GM21447 (cell line): ENCODE measurements around the gene PSAP.

Experiments
- ATAC-seq: cut with Tn5 transposase; IDR thresholded peaks from one replicate; pipeline ENCODE4 v1.9.1; 2021; ENCODE audit not compliant: unreplicated experiment

PSAP gene

DNA sequence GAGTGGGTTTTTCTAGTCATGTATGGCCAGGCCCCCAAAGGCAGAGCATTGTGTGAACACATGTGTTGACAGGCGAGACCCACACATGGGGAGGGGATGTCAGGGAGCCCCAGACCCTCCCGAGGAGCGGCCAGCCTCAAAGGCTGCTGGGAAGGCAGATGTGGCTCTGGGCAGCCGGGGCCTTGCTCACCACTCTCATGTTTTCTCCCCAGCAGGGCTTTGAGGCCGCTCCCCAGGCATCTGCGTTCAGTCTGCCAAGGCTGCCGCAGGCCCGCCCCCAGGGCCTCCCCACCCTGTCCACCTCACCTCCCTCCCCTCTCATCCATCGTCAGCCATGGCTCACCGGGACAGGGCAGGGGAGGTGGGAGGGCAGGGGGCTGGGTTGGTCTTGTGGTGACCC lies 61.2 kb downstream of the PSAP start:
- ATAC-seq: no peak

DNA sequence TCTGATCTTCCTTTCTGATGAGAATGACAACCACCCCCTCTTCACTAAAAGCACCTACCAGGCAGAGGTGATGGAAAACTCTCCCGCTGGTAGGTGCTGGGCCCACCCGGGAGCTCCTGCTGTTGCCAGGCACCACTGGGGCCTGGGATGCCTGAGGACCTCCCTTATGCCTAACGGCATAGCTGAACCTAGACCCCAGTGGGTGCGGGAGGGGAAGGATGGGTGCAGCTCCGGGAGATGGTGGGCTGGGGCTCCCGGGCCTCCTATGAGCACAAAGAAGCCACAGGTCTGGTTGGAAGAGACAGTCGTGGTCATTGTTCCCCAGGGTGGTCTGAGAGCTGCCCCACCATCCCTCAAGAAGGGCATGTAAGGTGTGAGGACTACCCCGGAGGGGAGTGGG lies 62.1 kb downstream of the PSAP start:
- ATAC-seq: no peak

DNA sequence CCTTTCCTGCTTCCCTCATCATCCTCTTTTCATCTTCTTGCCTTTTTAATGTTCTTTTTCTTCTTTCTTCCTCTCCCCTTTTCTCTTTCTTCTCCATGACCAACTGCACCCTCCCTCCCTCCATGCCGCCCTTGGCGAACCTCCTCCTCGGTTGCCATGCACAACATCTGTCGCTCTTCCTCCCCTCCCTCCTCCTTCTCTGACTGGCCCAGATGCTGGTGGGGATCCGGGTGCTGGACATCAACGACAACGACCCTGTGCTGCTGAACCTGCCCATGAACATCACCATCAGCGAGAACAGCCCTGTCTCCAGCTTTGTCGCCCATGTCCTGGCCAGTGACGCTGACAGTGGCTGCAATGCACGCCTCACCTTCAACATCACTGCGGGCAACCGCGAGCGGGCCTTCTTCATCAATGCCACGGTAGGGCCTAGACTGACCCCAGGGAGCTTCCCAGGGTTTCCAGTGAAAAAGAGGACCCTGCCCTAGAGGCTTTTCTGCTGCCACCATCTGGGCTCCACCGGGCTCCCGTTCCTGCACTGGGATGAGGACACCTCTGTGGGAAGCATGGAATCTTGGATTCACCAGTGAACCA lies 66.3 kb downstream of the PSAP start:
- no peak for ATAC-seq

DNA sequence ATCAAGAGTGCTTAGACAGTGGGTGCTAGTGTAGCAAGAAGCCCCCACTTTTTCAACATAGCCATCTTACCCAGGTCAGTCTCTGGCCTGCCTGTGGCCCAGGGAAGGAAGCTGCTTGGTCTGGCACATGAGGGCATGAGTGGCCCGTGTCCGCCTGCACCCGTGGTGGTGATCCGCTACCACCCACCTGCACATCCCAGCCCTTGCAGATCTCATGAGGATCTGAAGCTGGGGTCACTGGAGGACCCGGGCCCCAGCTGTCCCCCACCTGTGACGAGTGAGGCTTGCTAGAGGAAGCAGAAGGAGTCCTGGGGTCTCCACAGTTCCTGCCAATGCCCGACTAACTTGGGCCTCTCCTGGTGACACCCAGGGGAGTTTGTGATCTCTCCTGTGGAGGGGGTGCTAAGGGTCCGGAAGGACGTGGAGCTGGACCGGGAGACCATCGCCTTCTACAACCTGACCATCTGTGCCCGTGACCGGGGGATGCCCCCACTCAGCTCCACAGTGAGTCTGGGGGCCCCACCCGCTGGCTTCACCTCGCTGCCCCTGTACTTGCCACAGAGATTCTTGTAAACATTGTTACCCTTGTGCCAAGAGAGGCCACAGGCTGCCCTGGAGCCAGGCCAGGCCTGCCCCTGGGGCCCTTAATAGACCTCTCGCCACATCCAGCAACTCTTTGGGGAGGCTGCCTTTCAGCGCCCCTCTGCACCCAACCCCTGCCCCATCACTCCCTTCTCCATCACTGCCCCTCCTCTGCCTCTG lies 67.0 kb downstream of the PSAP start:
- ATAC-seq: no peak

DNA sequence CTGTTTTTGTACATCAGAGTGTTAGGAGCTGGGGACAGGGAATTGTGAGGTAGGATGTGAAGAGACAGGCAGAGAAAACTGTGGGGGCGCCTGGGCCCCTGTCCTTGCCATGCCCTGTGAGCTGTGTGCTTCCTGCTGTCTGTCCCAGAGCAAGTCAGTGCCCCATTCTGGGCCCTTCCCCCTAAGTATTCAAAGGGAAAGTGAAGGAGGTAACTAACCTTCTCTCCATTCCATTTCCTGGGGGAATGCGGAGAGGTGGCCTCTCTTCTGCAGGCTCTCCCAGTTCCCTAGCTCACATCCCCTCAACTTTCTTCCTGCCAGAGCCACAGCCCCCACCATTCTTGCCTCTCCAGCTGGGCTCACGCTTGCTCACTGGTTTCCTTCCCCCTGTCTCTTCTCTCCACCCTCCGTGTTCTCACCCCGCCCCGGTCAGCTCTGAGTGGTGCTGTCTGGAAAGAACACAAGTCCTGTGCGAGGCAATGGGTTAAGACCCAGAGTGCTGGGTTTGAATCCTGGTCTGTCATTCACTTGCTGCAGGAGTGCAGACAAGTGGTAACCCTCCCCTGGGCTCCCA lies 68.0 kb downstream of the PSAP start:
- ATAC-seq: no peak

DNA sequence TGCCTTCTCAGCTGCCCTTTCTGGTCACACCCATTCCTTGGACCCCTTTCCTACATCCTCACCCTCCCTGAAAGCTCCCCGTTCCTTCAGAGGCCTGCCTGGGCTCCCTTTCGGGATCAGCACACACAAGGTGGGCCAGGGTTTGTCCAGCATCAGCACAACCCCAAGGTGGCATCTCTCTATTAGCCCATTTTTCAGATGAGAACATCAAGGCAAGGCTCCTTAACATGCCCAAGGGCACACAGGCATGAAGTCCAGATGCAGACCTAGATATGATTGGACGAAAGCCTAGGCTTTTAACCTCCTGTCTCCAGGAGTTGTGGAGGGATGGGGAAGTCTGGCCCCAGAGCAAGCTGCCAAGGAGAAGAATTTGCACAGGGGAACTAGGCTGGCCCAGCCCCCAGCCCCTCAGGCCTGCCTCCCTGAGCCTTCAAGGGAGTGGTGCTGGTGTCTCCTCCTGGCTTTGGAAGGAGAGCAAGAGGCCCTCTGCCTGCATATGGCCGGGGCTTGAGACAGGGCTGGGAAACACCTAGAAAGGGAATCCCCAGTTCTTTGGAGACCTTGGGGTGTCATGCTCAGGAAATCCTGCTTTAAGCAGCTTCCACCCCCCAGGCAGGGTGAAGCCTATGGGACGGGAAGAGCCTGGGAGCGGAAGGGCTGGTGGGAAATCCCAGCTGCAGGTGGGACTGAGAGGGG lies 68.7 kb downstream of the PSAP start:
- no peak for ATAC-seq

DNA sequence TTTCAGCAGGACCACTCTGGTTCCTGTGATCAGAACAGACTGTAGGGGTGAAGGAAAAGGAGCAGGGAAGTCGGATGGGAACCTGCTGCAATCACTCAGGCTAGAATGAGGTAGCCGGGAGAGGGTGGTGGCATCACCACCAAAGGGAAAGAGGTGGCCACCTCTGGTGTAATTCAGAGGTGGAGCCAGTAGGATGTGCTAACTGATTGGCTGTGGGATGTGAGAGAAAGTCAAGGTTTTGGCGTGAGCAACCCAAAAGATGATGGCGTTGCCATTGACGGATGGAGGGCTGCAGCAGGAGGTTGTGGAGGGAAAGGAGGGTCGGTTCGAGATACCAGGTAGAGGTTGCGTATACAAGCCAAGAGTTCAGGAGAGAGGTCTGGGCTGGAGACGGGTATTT lies 70.3 kb downstream of the PSAP start:
- ATAC-seq: no peak

DNA sequence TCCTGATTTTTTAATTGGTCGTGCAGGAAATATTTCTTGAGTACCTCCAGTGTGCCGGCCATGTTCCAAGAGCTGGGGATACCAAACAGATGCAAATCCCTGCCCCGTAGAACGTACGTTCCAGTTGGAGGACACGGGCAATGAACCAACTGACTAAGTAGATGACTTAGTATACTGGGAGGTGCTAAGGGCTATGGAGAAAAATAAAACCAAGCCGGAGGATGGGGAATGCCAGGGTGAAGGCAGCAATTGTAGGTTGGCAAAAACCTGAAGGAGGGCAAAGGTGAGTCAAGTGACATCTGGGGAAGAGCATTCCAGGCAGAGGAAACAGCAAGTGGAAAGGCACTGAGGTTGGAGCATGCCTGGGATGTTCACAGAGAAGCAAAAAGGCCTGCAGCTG lies 70.9 kb downstream of the PSAP start:
- ATAC-seq: no peak

DNA sequence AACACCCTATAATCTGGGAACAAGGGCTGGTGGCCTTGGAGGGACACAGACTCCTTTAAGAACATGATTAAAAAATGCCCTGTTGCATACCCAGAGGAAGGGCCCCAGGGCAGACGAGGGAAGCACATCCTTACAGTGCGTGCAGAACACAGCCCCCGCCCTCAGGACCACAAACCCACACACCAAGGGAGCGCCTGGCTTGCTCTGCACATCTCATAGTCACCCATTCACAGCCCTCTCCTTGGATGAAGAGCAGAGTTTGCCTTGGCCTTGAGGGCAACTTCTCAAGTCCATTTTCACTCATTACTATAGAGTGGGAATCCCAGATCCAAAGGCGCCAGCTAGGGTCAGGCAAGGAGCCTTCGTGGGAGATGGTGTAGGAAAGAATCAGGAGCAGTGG lies 71.4 kb downstream of the PSAP start:
- ATAC-seq: no peak

DNA sequence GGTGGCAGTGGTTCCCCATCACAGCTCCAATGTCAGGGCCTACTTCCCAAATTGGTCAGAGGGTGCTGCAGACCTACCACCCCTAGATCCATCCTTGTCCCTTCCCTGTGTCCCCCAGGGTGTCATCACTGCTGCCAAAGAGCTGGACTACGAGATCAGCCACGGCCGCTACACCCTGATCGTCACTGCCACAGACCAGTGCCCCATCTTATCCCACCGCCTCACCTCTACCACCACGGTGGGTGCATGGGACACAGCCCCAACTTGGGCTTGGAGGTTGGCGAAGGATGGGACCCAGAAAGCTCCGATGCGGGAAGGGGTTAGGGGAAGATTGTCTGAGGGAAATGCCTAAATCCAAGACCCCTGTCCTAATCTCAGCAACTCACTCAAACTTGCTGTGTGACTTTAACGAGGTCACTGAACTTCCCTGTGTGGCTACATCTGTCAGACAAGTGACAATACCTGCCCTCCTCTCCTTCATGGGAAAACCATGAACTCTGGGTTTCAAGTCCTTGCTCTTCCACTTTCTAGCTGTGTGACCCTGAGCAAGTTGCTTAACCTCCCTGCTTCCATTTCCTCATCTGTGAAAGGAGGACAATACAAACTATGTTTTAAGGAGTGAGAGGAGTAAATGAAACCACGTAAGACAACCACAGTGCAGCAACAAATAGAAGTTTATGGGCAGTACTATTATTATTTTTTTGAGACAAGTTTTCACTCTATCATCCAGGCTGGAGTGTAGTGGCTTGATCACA lies 72.8 kb downstream of the PSAP start:
- no peak for ATAC-seq

DNA sequence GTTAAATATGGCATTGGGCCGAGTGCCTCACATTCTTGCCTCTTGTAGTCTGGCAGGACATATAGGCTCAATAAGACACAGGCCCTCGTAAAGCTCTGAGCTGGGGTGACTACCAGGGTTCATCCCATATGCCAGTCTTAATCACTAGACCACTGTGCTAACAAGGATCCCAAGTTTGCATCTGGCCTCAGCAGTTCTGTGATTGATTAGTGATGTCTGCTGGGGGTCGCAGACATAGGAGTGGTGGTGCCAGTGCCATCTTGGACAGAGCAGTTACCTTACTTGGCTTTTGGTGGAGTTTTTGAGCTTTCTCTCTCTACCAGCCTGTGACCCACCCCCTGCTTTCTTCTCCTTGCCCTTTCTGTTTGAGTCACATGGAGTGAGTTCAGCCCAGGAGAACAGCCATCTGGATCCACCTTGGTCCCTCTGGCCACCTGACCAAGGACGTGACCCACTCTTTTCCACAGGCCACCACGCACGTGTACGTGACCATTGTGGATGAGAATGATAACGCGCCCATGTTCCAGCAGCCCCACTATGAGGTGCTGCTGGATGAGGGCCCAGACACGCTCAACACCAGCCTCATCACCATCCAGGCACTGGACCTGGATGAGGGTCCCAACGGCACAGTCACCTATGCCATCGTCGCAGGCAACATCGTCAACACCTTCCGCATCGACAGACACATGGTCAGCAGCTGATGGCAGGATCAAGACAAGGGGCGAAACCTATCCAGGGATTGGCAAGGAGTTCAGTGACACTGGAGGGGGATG lies 73.7 kb downstream of the PSAP start:
- ATAC-seq: no peak

DNA sequence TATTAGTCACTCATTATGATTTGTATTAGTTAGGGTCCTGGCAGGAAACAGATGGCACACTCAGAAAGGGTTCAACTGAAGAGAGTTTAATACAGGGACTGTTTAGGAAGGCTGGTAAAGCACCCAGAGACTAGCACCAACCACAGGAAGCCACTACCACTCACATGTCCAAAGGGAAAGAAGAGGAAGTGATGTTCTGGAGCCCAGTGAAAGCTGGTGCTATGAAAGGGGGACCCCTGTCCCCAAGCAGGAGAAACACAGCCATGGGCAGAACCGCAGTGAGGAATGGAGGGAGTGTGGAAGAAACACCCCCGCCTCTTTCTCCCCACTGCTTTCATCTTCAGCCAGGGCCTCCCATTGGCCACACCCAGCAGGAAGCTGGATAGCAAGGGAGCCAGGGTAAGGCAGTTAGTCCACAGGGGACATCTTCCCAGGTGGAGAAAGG lies 74.5 kb downstream of the PSAP start:
- no peak for ATAC-seq

DNA sequence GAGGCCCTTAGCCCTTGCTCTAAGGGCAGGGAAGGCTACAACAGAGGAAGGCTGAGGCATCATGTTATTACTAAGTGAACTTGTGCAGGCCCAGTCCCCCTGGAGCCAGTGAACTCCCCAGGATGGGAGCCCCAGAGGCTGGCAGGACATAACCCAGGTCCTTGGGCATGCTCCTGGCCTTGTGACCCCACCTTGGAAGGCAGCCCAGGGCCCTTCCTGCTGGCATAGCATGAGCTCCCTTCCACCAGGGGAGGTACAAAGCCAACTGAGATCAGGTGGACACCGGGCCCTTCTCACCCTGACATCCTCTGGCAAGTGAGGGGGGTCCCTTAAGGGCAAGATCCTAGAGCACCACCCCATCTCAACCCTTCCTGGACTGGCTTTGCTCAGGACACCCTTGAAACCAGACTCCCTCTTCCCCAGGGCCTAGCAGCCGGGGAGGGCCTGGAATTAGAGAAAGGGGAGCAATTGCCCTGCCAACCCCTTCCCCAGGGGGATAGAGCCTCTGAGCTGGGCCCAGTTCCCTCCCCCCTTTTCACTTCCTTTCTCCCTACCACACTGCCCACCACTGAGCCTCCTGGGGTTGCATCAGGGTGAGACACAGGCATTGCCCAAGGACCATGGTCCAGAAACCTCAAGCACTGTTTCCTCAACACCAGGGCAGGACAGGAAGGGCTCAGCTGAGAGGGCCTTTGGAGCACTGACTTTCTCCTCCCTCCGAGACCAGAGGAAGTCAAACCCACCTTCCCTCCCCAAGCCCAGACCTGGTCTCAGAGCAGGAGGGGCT lies 75.9 kb downstream of the PSAP start:
- ATAC-seq: no peak

DNA sequence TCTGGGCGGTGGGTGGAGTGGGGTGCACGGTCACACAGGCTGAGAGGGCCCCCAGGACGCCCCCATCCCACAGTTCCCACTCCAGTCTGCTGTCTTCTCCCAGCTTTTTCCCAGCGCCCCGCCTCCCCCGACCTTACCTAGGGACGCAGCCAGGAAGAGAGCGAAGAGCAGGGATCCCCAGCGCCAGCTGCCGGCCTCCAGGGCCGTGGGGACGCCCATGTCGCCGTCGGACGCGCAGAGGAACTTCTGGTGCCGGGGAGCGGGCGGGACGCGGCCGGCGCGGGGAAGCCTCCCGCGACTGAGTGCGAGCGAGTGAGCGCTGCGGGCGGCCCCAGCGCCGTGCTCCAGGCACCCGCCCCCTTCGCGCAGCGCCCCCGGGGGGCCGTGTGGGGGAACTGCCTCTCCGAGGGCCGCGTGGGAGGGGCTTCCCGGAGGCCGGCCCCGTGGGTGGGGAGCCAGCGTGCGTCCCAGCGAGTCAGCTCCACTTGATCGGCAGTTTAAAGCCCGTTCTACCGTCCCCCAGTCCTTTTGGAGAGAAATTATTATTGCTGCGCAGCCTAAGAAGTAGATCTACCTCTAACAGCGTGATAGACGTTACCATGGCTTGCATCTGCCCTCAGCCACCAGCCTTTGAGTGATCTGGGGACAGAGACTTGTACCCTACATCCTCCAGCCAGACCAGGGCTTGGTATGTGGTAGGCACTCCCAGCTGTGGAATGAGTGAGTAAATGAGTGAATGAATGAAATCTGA lies 77.7 kb downstream of the PSAP start, which contains the start of gene VSIR:
VSIR (minus strand) TSS at position 300 of the 751 bp plus-strand sequence; CDS start at position 219, 81 bp downstream.
- no peak for ATAC-seq

DNA sequence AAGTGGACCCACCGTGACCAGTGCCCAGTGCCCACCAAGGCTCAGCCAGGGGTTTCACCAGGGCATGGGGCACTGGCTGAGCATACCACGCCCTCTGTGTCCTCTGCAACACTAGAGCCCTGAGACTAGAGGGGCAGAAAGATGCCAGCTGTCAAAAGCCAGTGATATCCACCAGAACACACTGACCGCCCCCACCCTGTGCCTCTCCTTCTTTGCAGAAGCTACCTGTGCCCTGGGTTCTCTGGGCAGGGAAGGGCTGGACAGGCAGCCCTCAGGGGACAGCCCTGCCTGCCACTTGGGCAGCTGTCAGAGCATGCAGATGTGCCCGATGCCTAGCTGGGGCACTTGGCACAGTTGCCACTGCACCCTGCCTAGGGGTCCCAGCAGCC lies 78.2 kb downstream of the PSAP start:
- no peak for ATAC-seq

DNA sequence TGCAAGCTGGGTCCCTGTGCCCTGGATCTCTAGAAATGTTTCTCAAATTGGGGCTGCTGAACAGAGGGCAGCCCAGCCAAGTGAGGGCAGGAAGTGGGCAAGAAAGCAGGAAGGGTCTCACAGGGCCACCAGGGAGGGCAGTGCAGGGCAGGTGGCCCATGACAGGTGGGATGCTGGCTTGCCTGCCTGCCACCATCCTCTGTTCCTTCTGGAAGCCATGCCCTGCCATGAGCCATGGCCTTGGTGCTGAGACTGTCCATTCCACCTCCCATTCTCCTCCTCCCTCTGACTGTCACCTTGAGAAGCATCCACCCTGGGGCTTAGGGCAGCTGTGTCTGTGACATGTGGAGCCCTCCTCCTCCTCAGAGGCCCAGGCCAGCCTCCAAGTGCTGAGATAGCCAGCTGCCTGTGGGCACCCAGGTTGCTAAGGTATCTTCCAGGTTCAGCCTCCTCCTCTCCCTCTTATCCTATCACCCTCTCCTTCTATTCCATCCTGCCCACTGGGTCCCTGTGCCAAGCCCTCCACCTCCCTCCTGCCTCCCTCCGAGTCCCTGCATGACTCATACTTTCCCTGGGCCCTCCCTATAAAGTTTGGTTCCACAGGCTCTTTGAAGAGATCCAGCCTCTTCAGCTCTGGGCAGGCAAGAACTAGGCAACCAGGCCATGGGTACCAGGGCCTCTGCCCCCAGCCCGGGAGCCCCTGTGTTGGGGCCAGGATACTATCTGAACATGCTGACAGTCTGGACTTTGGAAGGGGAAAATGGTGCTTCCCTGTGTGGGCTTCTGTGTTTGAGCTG lies 79.0 kb downstream of the PSAP start:
- no peak for ATAC-seq

DNA sequence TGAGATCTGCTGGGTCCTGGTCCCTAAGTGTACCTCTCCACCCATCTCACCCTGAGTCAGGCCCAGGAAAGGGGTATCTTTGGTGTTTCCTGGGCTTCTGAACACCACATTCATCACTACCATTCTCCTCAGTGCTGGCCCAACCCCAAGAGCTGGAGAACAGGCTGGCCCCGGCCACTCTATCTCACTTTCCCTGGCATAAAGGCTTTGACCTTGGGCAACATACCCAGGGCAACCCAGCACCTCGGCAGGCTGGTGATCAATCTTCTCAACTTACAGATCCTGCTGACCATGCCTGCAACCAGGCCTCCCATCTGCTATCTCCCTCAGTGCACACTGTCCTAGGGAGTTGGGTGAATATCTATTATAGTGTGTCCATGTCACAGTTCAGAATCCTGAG lies 79.8 kb downstream of the PSAP start:
- no peak for ATAC-seq

DNA sequence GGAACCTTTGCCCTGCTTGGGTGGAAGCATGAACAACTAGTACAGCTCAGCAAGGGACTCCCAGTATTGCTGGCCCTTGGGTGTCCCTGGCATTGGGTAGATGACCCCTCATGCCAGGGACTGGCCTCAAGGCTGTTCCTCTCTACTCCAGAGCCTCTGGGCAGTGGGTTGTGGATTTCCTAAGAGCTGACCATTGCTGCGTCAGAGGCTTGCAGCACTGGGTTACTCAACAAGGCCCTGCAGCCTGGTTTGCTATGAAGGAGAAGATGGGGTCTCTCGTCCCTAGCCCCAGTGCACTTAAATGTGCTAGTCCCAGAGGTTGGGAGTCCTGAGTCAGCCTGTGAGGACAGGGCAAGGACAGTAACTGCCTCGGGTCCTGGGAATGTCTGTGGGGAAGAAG lies 80.3 kb downstream of the PSAP start:
- no peak for ATAC-seq
